Stimulated activated CD8-positive, alpha-beta memory T cell treated with anti-CD3 and anti-CD28 coated beads, Interleukin-12 subunit alpha, Interleukin-12 subunit beta, amount 100 ng/mL, for 4 hours (primary cell): ENCODE measurements around the gene MROH7.
"Not testable (repeated sequence)": the region's sequence is repeated elsewhere in the genome, so short reads cannot be mapped to it uniquely, and the experiment has no call there.

Experiments used
- DNase-seq: peaks from one replicate; pipeline ENCODE4 v3.0.0-alpha.2; 2020; ENCODE audit warnings: low read depth

The MROH7 gene

GRCh38 chr1:54610048-54610447 is 31.5 kb upstream of the MROH7 start:
- DNase-seq, result no peak

DNA sequence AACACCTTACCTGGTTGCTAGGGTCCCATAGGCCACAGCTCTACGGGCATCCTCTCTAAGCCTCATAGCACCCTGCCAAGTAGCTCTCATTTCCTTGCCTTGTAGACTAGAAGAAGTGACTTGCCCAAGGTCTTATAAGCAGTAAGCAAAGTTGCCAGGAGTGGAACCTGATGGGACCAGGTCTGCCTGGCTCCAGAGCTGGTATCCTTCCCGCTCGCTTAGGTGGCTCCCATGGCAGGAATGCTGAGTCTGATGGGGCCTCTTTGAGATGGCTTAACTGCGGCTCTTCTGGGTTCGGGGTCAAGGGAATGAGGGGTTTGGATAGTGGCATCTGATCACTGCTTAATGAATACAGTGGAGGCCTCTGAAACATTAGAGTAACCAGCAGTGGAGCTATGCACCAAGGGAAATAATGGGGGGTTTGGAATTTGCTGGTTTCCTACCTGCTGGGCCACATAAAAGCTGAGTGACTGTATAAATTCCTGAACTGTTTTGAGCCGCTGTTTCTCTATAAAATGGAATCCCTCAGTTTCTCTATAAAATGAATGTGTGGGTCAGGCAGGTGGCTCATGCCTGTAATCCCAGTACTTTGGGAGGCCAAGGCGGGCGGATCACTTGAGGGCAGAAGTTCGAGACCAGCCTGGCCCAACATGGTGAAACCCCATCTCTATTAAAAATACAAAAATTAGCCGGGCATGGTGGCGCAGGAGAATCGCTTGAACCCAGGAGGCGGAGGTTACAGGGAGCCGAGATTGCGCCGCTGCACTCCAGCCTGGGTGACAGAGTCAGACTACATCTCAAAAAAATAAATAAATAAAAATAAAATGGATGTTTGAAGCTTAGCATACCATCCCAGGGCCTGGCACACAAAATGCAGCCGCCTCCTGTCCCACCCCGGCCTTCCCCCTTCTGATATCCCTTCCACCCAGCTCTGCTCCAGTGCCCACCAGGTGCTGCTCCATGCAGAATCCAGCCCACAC is 30.7 kb upstream of the MROH7 start:
- DNase-seq, result no peak

DNA sequence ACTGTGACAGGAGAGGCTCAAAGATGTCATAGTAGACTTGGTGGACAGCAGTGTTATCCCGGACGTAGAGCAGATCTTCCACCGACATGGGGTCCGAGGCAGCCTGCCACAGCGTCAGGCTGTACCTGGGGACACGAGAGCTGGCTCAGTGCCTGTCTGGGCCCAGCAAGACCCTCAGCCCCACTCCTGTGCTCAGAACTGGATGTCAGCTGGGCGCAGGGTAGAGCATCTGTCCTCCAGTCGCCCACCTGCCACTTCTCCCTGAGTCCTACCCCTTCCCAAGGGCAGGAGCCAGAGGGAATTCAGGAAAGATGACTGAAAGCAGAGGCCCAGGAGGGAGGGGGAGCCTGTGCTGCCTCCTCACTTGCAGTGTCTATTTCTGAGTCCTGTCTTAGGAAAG is 30.0 kb upstream of the MROH7 start:
- no peak for DNase-seq

GRCh38 chr1:54614024-54614423 is 27.6 kb upstream of the MROH7 start:
- no peak for DNase-seq

GRCh38 chr1:54614563-54614962 is 27.0 kb upstream of the MROH7 start:
- no peak for DNase-seq

GRCh38 chr1:54615531-54616279 is 25.9 kb upstream of the MROH7 start:
- no peak for DNase-seq

DNA sequence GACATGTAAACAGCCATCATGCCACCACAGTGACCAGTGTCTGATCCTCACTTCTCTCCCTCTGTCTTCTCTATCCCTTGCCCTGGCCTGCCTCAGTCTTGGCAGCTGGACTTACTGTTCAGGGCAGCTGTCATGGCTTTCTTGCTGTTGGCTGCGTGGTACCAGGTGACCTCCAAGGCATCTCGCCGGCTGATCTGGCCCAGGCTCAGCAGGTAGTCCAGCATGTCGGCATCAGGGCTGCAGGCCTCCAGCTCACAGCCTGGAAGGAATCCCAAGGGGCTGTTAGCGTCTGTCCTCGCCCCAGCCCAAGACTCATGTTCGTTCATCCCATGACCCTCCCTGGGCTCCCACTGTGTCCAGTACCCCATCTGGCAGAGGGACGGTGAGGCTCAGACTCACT is 21.8 kb upstream of the MROH7 start:
- DNase-seq, result no peak

DNA sequence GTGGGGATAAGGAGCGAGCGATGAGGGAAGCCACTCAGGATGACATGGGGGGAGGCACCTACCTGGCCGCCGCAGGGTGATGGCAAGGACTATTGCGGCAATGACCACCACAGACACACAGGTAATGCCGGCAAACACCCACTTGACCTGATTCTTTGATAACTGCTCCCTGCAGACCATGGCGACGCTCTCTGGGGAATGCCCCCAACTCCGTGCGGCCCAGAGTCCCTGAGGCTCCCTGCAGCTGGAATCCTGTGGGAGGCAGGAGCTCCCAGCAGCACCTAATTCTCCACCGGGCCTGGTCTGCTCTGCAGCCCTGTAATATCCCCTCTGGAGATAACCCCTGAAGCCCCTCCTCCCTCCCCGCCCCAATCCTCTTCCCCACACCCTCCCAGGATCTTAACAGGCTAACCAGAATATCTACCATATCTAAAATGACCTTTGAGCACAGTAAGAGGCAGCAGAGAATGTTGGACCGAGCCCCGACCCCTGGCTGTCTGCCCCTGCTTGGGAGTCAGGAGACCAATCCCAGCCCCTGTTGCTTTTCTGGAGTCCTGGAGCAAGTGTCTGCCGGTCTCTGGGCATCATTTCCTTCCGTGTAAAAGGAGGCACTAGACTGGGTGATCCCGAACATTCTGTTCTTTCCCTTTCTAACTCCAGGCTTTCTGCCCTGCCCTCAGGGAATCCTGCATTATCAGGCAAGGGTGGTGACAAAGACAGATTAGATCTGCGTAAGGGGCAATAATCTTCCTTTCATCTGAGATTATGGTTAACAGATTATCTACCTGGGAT is 18.2 kb upstream of the MROH7 start, which contains the start of gene FAM151A:
TSS of gene FAM151A (minus strand) at position 310 of the 792 bp plus-strand sequence. CDS start at position 180, 130 bp downstream.
- DNase-seq, result no peak

DNA sequence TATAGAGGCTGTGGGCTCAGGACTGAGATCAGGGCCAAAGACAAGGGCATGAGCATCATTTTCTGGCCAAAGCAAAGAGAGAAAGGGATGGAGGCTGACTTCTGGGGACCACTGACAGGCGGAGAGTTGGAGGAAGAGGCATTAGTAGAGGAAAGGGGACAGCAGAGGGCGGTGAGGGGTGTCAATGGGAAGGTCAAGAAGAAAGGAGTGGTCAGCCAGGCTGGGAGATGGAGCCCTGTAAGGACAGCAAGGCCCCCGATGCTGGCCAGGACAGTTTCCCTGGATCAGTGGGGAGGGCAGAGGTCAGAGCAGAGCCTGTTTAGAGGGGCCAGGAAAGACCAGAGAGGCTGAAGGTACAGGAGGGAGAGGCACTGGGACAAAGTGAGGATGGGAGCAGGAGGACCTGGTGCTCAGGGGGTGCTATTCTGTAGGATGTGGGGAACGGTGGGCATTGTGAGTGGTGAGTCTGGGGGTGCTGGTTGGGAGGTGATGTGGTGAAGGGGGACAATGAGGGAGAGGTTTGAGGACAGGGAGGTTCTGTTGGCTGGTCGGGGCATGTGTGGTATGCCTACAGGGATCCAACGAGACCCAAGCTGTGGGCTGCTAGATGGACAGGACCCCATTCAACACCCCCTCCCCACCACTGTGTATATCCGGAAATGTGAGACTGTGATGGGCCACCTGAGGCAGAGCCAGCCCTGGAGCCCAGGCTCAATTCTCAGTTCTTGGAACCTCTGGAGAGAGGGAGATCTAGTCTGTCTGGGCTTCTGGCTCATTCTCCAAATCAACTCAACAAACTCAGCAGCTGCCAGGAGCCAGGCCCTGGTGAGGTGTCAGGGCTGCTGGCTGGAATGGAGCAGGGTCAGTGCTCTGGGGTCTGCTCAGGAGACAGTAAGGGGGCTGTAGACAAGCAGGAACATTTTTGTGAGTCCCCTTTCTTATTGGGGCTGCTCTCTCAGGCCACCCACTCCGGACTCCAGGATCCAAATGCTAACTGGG is 16.8 kb upstream of the MROH7 start:
- no peak for DNase-seq

DNA sequence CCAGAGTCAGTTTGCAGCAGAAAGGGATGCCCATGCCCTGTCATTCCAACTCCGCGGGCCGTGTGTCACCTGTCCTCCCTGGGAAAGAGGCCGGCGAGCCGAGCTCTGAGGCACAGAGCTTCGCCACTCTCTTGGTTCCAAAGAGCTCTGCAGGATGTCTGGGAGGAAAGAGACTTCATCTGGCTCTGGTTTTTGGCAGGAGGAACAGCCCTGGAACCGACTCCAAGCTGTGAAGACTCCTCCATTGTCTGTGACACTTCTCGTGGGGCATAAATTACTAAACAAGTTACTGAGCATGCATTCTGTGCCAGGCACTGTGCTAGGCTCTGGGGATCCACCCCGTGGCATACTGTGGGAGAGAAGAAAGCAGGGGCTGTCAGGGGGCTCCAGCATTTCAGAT is 14.4 kb upstream of the MROH7 start:
- no peak for DNase-seq

GRCh38 chr1:54635804-54636203 is 5.8 kb upstream of the MROH7 start:
- not testable (repeated sequence) for DNase-seq

GRCh38 chr1:54636461-54637446 is 4.8 kb upstream of the MROH7 start:
- DNase-seq, result not testable (repeated sequence)

GRCh38 chr1:54640361-54640760 is 1.2 kb upstream of the MROH7 start:
- no peak for DNase-seq

DNA sequence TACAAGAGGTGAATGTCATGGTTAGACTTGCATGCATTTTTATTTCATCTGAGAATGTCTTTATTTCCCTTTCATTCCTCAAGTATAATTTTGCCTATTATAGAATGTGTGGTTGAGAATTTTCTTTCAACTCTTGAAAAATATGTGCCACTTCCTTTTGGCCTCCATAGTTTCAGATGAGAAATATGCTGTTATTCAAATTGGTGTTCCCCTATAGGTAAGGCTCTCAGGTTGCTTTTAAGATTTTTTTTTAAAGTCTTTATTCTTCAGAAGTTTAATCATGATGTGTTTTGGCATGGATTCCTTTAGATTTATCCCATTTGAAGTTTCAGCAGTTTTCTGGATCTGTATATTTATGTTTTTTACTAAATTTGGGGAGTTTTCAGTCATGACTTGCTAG is 2.1 kb downstream of the MROH7 start:
- DNase-seq, result no peak

GRCh38 chr1:54645806-54646676 is 4.5 kb downstream of the MROH7 start:
- no peak for DNase-seq

DNA sequence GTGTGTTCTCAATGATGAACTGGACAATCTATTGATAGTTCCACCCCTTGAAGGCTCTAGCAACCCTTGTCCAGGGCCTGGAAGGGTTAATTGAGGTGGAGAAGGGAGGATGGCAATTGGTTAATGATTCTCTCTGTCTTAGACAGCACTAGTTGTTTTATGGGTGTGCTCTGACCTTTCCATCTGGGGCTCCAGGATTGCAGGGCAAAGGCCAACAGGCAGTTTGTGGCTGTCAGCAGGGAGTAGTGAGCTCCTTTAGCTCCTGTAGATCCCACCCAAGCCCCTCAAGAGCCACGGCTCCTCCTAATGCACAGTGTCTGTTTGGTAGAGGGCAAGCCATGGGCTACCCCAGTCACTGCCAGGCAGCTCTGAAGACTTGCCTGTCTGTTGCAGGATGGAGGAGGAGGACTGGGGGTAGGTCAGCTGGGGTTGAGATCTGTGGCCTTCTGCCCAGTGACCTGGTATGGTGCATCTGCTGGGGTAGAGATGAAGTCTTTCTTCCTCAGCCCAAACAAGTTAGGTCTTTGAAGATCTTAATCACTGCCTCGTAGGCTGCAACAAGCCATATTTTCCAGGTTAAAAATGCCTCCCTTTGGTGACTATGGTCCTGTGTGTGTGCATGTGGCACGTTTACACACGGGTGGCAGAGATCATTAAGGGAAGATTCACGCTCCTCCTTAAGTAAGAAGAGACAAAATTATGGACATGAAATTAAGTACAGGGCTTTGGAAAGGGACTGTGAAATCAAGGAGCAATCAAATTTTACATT is 7.7 kb downstream of the MROH7 start:
- DNase-seq, result no peak

GRCh38 chr1:54649921-54650320 is 8.3 kb downstream of the MROH7 start:
- no peak for DNase-seq

DNA sequence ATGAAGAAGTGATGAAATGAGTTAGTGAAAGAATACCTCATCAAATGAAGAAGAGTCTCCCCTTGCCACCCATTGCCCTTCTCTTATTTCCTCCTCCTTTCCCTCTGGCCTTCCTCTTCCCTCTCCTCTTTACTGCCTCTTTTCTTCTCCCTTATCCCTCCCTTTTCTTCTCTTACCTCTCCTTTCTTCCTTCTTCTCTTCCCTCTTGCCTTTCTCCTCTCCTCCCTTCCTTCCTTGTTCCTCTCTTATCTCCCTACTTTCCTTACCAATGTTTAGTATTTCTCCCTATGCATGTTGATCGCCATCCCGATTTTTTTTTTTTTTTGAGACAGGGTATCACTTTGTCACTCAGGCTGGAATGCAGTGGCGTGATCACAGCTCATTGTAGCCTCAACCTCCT is 8.8 kb downstream of the MROH7 start:
- DNase-seq, result no peak
